GM12864 (cell line): ENCODE measurements around the gene PTBP1.
"Not testable (repeated sequence)": the region's sequence is repeated elsewhere in the genome, so short reads cannot be mapped to it uniquely, and the experiment has no call there.

Source experiments
- DNase-seq: peaks from one replicate; pipeline ENCODE4 v3.0.0-alpha.2; 2011; ENCODE audit warnings: low read depth
- H3K4me3 ChIP-seq: 2 replicates; pipeline ENCODE4 v1.5.1; 2011; ENCODE audit warnings: mild to moderate bottlenecking, low read depth, low read length, control low read depth
- TF ChIP-seq, protein P1 (sequence below): IDR thresholded peaks from 2 replicates; pipeline ENCODE4 v1.5.1; 2011; ENCODE audit warnings: low read depth, mild to moderate bottlenecking, moderate library complexity, low read length, control low read depth, inconsistent platforms; ENCODE audit errors: missing control alignments

Gene PTBP1

DNA sequence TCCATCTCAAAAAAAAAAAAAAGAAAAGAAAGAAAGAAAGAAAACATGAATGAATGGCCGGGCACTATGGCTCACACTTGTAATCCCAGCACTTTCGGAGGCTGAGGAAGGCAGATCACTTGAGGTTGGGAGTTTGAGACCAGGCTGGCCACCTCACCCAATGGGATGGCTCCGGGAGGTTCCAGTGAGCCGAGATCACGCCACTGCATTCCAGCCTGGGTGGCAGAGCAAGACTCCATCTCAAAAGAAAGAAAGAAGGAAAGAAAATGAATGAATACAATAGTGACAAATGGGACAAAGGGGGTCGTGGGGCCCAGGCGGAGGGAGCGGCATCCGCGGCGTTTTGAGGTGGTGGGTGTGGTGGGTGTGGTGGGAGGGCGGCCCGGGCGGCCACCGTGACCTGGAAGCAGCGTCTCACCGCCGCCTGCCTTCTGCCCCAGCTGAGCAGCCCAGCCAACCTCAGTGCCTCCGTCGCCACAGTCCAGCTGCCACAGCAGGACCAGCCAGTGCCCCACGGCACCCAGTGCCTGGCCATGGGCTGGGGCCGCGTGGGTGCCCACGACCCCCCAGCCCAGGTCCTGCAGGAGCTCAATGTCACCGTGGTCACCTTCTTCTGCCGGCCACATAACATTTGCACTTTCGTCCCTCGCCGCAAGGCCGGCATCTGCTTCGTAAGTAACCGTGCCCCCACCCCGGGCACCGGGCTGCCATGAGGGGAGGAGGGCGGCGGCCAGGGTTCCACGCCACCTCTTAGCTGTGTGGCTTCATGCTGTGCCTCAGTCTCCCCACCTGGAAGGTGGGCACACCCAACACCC lies 48.7 kb downstream of the PTBP1 start:
- TF ChIP-seq, protein P1, sequence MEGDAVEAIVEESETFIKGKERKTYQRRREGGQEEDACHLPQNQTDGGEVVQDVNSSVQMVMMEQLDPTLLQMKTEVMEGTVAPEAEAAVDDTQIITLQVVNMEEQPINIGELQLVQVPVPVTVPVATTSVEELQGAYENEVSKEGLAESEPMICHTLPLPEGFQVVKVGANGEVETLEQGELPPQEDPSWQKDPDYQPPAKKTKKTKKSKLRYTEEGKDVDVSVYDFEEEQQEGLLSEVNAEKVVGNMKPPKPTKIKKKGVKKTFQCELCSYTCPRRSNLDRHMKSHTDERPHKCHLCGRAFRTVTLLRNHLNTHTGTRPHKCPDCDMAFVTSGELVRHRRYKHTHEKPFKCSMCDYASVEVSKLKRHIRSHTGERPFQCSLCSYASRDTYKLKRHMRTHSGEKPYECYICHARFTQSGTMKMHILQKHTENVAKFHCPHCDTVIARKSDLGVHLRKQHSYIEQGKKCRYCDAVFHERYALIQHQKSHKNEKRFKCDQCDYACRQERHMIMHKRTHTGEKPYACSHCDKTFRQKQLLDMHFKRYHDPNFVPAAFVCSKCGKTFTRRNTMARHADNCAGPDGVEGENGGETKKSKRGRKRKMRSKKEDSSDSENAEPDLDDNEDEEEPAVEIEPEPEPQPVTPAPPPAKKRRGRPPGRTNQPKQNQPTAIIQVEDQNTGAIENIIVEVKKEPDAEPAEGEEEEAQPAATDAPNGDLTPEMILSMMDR, result no peak
- DNase-seq, result no peak
- no peak overlapping the region for H3K4me3 ChIP-seq

DNA sequence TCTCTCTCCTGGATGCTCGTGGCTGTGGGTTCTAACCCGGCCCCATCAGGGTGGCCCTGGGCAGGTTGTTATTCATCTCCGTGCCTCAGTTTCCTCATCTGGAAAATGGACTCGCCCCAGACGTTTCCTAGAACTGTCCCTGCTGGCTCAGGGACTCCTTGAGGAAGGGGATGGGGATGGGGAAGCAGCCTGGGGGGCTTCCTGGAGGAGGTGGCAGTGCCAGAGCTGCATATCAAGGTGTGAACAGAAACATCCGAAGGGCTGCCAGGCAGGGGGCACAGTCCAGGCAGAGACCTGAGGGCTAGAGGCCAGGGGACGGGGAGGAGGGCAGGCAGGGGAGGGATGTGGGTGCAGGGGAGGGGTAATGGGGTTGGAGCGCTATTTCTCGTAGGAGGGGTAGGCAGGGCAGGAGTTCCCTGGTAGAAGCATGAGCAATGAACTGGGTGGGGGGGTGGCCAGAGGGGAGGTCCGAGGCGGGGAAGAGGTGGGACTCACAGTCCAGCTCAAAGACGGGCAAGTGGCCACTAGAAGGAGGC lies 51.2 kb downstream of the PTBP1 start:
- H3K4me3 ChIP-seq, result no peak overlapping the region
- DNase-seq, result no peak
- TF ChIP-seq, protein P1, result no peak

DNA sequence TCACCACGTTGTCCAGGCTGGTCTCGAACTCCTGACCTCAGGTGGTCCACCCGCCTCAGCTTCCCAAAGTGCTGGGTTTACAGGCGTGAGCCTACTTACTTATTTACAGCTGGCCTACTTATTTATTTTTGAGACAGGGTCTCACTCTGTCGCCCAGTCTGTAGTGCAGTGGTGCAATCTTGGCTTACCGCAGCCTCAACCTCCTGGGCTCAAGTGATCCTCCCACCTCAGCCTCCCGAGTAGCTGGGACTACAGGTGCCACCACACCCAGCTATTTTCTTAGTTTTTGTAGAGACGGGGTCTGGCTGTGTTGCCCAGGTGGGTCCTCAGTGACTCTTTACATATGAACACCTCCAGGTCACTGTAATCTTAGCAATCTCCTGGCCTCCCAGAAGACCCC lies 51.9 kb downstream of the PTBP1 start:
- DNase-seq, H3K4me3 ChIP-seq: not testable (repeated sequence)

DNA sequence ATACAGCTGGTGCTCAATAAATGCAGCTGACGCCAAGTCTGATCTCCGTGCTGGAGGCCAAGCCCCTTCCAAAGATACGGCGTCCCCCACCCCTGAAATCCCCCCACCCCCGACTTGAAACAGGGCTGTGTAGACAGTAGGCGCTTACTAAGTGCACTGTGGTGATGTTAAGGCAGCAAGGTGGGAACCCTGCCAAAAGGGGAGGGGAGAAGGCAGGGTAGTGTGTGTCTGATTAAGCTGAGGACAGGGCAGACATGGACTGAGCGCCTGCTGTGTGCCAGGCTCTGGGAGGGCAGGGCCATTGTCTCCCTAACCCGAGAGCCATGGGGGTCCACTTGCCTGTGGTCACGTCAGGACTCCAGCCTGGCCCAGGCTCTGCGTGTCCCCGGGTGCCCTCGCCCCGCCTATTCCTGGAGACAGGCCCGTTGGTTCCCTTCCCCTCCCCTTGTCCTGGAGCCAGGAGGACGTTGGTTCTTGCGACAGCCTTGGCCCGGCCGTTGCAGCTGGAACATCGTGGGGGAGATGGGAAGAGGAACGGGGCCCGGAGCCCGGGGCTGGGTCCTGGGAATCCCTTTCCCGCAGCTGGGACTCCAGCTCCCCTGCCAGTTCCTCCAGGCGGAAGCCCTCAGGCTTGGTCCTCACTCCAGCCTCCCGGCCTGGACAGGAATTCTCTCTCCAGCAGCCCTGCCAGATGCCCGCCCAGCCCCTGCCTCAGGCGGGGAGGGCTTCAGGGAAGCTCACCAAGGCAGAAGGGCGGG lies 53.1 kb downstream of the PTBP1 start:
- no peak overlapping the region for H3K4me3 ChIP-seq
- TF ChIP-seq, protein P1, result no peak
- DNase-seq, result no peak

DNA sequence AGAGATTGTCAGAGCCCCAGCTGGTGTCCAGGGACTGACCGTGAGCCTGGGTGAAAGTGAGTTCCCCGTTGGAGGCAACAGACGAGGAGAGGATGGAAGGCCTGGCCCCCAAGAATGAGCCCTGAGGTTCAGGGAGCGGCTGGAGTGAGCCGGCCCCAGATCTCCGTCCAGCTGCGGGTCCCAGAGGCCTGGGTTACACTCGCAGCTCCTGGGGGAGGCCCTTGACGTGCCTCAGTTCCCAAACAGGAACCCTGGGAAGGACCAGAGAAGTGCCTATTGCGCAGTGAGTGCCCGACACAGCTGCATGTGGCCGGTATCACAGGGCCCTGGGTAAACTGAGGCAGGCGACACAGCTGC lies 53.7 kb downstream of the PTBP1 start:
- no peak for DNase-seq
- H3K4me3 ChIP-seq, result no peak overlapping the region
- TF ChIP-seq, protein P1, result no peak

DNA sequence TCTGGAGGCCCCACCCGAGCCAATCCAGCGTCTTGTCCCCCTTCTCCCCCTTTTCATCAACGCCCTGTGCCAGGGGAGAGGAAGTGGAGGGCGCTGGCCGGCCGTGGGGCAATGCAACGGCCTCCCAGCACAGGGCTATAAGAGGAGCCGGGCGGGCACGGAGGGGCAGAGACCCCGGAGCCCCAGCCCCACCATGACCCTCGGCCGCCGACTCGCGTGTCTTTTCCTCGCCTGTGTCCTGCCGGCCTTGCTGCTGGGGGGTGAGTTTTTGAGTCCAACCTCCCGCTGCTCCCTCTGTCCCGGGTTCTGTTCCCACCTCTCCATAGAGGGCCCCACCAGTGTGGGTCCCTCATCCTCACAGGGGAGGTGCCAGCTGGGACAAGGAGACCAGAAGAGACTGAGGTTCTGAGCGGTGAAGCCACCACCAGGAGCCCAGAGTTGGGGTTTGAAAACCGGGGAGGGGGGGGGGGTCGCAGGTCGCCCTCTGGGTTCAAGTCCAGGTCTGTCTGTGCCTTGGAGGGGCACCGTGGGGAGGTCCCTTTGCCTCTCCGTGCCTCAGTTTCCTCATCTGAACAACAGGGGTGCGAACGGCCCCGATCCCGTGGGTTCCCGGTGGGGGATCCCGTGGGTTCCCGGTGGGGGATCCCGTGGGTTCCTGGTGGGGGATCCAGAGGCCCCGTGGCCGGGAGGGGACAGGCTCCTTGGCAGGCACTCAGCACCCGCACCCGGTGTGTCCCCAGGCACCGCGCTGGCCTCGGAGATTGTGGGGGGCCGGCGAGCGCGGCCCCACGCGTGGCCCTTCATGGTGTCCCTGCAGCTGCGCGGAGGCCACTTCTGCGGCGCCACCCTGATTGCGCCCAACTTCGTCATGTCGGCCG lies 55.1 kb downstream of the PTBP1 start, which contains the start of gene ELANE:
TSS of gene ELANE (plus strand) at position 168 of the 878 bp plus-strand sequence. CDS start at position 194, 26 bp downstream.
- TF ChIP-seq, protein P1, result no peak
- DNase-seq, result no peak
- no peak within 1 kb of the TSS for H3K4me3 ChIP-seq
